KBM-7 (cell line): ENCODE data around the gene LINC01488.

Source experiments
- DNase-seq: peaks from one replicate; pipeline ENCODE4 v3.0.0-alpha.2; 2015
- in situ Hi-C: fragments of 300-500 bp; cut with MboI; formaldehyde crosslinking; loops from 2 replicates; pipeline ENCODE4 v1.14.3; 2020; ENCODE audit warnings: low sequenced_read_pairs, low pct_unique_long_range_greater_than_20kb, mixed read lengths

Gene LINC01488

DNA sequence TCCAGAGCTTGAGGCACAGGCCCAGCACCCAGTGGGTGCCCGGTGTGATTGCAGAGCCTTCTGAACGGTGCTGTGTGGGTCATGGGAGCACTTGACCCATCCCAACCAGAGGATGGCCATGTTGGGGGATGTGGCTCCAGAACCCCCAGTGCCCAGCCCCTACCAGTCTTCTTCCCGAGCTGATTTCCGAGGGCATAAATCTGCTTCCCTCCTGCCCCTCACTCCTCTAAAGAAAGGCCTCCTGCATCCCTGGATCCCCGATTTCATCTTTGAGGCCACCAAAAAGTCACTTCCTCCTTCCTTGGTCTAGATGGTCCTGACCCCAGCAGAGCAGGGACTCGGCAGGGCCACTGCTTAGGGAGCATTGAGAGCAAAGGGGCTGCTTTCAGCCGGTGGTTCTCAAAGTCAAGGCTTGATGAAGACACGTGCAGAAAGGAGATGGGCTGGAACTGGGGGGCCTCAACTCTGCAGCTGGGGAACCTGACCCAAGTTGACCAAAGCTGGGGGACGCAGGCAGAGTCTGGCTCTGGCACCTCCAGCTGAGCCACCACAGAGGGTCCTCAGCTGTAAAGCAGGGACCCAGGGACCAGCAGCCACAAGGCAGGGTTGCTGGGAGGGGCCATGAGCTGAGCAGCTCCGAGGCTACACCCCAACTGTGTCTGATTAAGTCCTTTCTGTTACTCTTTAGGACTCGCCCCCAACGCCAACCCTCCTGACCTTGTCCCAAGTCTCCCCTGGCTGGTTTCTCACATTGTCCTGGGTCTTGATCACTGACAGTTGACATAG is 56.6 kb downstream of the LINC01488 start:
- in situ Hi-C loops, result no loop called here
- no peak for DNase-seq

- in situ Hi-C loops, result no loop called here
- DNase-seq, result no peak
These were observed 57.4 kb downstream of the LINC01488 start for GRCh38 chr11:69538854-69539253.

DNA sequence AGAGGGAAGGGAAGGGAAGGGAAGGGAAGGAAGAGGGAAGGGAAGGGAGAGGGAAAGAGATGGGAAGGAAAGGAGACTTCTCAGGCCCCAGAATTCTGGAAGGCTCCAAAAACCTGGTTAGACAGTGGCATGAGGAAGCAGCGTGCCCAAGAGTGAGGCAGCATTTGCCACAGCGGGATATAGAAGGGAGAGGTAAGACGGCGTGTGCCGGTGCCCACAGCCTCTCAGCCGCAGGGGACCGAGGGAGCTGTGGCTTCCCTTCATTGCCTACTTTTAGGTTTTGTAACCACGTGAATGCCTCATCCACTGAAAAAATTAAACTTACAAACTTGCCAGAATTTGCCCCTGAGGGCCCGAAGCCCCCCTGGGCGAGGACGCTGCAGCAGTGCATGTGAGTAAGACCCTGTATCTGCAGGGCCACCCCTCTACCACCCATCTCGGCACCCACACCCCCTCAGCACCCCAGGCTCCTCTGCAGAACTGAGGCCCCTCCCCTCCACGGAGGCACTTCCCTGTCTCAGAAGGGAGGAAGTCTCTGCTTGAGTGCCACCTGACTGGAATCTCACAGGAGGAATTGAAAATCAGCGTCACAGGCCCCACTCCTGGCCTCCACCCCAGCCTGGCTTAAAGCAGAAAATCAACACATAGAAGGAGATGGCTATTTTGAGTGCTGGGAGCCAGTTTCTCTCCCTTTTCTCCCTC is 58.1 kb downstream of the LINC01488 start:
- in situ Hi-C loops, result no loop called here
- DNase-seq, result no peak

DNA sequence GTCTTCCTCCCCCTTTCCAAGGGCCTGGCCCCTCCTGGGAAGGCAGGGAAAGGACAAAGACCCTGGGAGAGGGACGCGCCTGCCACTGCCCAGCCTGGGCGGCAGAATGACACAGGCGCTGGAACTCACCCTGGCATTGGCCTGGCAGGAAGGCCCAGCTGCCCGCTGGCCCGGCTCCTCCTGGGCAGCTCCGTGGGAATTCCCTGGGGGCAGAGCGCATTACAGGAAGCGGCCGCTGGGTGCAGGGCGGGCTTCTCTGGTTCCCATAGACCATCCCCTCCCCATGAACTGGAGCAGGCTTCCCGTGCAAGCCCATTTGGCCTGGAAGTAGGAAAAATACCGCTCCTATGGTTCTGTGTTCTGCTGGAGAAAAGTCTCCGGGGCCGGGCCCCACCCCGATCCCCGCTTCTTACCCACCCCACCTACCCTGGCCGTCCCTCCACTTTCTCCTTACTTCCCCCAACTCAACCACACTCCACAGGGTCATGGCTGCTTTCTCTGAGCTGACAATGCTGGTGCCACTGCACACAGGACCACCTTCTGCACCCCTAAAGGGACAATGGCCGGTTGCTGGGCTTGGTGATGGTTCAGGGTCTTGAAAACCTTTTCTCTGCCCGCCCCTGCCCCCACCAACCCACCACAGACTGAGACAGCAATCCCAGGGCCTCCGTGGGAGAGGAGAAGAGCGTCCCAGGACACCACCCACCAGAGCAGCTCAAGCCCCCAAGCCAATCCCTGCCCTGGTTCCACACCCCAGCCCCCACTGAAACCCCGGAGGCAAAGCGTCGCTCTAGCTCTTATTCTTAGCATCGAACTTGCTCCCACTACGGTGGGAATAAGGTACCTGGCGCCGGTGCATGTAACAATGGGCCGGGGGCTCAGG is 58.9 kb downstream of the LINC01488 start:
- in situ Hi-C loops, result no loop called here
- no peak for DNase-seq

DNA sequence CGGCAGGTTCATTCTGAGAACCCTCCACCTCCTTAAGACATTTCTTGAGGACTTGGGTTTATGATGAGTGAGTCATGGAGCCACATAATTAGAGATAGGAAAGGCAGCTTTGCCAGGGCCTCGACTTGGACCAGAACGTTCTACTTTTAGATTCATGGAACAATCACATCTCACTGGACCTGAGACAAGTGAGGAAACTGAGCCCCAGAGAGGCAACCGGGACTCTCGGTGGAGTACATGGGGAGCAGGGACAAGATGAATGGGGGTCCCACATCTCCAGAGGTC is 59.5 kb downstream of the LINC01488 start:
- DNase-seq, result no peak
- in situ Hi-C loops, result no loop called here

DNA sequence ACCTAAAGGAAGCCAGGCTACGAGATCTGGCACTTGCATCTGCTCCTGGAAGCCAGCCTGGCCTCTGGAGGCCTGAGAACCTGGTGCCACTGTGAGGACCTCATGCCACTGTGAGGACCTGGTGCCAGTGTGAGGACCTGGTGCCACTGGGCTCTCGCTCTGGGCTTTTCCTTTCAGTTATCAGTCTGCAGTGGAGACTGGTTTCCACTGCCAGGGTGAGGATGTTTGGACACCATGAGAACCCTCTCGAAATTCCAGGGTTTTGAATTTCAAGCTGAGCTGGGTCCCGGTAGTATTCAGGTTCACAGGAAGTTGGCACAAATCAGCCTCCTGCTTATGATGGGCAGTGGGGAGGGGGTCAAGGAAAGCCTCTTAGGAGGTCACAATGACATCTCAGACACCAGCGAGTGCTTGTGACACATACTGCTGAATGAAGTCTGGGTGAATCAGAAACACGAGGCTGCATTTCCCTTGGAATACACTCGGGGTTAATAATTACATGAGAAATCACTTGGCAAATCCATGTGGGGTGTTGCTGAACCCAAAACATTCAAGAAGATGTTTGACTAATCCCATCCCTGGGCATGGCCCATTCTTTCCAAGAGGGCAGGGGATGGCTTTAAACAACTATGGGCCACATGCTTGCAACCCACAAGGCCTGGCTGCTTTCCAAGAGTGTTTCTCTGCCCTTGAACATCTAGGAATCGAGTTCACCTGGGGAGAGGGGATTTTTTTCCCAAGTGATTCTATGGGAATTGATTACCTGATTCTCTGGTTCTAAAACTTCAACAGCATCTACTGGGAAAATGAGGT is 60.2 kb downstream of the LINC01488 start:
- in situ Hi-C loops, result no loop called here
- DNase-seq, result no peak

- in situ Hi-C loops, result no loop called here
These were observed 61.1 kb downstream of the LINC01488 start for GRCh38 chr11:69542314-69543168.

More at GRCh38 chr11:69542314-69543168, 61.1 kb downstream of the LINC01488 start:
- DNase-seq, result no peak
